Right hindlimb (tissue), 1 donor: Measurements from ENCODE around the gene RFX3.

Experiments used
- DNase-seq: peaks from one replicate; pipeline ENCODE4 v3.0.0-alpha.2; 2018

RFX3 gene

GRCh38 chr9:3525836-3526164 is at the start of gene RFX3:
Gene RFX3 (minus strand): TSS chr9:3526001. CDS start chr9:3395588, 130,413 bp downstream.
- peak; percentile 97 for DNase-seq

GRCh38 chr9:3571500-3571899 is 45.7 kb upstream of the RFX3 start:
- no peak for DNase-seq

- no peak for DNase-seq
These were observed 43.7 kb upstream of the RFX3 start for GRCh38 chr9:3569529-3569928.

- DNase-seq: no peak
These were observed 42.2 kb upstream of the RFX3 start for GRCh38 chr9:3567988-3568387.

- DNase-seq: no peak
These were observed 27.4 kb upstream of the RFX3 start for GRCh38 chr9:3553076-3553765.

GRCh38 chr9:3549225-3549624 is 23.4 kb upstream of the RFX3 start:
- no peak for DNase-seq

GRCh38 chr9:3548648-3549047 is 22.8 kb upstream of the RFX3 start:
- DNase-seq: no peak

GRCh38 chr9:3541206-3541605 is 15.4 kb upstream of the RFX3 start:
- no peak for DNase-seq

GRCh38 chr9:3534614-3535404 is 9.0 kb upstream of the RFX3 start:
- DNase-seq: no peak

GRCh38 chr9:3532158-3532557 is 6.4 kb upstream of the RFX3 start:
- DNase-seq: no peak

GRCh38 chr9:3528451-3528850 is 2.6 kb upstream of the RFX3 start:
- no peak for DNase-seq

GRCh38 chr9:3526997-3527940 is 1.5 kb upstream of the RFX3 start:
- no peak for DNase-seq

- peak; percentile 94 for DNase-seq
These were observed 580 bp upstream of the RFX3 start for GRCh38 chr9:3526165-3526996.

GRCh38 chr9:3525096-3525835 is 535 bp downstream of the RFX3 start:
- DNase-seq: no peak

GRCh38 chr9:3521966-3522365 is 3.8 kb downstream of the RFX3 start:
- no peak for DNase-seq

GRCh38 chr9:3520564-3520963 is 5.2 kb downstream of the RFX3 start:
- no peak for DNase-seq

- DNase-seq: no peak
These were observed 8.3 kb downstream of the RFX3 start for GRCh38 chr9:3517377-3518048.

- DNase-seq: no peak
These were observed 9.0 kb downstream of the RFX3 start for GRCh38 chr9:3516667-3517330.

GRCh38 chr9:3515405-3515804 is 10.4 kb downstream of the RFX3 start:
- DNase-seq: no peak

GRCh38 chr9:3514786-3515185 is 11.0 kb downstream of the RFX3 start:
- no peak for DNase-seq
